ENCODE data around the gene EZH2.
A peak's percentile ranks its signal among the peaks of the same experiment; 100 is the strongest.

Gene EZH2

DNA sequence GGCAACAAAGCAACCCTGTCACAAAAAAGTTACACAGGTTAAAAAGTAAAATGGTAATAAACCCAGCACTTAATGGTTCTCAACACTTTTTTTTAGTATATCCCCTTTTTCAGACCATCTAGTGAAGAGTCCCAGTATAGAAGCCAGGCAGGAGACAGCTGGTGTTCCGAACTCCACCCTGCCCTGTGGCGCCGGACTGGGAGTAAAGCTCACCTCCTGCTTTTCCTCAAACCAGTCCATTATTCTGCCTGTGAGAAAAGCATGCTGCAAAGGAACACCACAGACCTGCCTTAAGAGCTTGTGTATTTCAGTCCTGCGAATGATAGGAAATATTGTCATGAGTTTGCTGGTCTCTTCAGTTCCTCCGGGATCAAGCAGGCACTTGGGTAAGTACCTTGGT lies 81.0 kb downstream of the EZH2 start:
- DNase-seq: no peak

DNA sequence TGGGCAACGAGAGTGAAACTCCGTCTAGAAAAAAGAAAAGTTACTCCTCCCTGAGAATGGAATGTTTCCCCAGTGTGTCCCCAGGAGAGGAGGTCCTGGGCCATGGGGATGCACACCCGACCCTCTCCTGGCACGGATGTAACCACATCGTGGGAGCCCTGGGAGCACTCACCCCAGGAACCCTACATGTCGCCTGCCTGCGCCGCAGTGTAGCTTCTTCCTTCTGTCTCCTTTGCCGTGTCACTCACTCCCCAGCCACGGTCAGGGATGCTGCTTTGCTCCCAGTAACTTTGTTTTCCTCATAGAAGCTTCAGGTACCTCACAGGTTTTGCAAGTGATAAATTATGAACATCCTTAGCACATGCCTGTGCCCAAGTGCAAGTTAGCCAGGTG lies 82.0 kb downstream of the EZH2 start:
- no peak for DNase-seq

DNA sequence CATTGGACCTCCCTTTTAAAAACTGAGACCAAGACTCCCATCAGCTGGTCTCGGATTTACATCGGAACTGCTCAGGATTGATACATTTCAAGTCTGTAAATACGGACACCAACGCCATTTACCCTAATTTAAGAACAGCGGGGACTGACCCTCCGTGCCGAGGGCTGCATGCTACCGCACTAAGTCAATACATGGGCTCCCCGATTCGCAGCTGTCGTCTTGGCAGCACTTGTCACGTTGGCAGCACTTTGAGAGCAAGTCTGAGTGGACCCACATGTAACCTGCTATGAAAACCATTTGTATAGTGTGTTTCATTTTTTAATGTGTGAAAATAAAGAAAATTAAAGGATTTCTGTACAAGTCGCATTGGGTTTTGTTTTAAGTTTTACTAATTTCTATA lies 83.4 kb downstream of the EZH2 start:
- no peak for DNase-seq

- no peak for DNase-seq
Measured at GRCh38 chr7:148799893-148800555, 84.1 kb downstream of the EZH2 start.

DNA sequence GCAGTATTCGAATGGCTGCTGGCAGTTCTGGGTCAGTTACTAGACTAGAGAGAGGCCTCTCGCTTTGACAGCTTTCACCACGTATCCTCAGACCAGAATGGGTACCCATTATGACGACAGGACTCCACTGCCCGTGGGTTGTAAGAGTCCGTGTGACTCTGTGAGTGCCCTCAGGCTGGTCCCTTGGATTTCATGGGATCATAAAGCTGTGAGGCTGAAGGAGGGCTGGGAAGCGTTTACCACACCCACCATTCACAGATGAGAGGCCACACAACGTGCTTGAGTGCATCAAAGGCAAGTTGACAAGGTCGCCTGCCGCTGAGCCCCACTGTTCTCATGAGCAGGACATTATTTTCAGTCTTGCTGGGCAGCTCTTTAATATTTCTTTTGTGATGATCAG lies 87.2 kb downstream of the EZH2 start:
- DNase-seq: no peak

DNA sequence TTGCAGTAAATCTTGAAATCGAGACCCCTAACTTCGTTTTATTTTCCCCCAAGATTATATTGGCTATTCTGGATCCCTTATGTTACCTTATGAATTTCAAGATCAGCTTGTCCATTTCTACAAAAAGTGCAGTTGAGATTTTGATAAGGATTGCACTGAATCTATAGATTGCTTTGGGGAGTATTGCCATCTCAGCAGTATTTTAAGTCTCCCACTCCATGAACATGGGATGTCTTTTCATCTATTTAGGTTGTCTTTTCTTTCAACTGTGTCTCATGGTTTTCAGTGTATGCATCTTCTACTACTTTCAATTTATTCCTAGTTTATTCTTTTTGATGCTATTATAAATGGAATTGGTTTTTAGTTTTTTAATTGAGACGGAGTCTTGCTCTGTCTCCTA lies 89.6 kb downstream of the EZH2 start:
- no peak for DNase-seq

DNA sequence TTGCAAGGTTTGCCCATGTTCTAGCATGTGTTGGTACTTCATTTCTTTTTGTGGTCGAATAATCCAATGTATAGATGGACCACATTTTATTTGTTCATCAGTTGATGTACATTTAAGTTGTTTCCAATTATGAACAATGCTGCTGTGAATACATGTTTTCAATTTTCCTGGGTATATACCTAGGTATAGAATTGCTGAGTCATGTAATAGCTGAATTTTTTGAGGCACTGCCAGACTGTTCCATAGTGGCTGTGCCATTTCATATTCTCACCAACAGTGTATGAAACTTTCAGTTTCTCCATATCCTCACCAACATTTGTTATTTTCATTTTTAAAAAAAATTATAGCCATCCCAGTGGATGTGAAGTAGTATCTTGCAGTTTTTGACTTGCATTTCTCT lies 90.5 kb downstream of the EZH2 start:
- no peak for DNase-seq

DNA sequence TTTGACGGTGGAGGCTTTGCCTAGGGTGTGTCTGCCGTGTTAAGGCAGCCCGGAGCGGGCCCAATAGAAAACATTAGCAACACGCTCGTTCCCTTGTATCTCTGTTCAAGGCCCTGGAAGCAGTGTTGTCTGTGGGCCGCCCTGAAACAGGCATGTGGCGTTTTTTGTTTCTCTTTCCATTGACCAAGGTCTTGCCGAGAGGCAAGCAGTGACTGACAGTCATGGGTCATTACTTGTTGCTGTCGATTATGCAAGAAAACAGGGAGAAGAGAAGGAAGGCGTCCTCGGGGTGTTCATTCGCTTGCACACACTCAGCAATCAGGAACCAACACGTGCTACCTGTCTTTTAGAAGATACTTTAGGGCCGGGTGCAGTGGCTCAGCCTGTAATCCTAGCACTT lies 92.5 kb downstream of the EZH2 start:
- DNase-seq: no peak

GRCh38 chr7:148790850-148791249 lies 93.2 kb downstream of the EZH2 start:
- DNase-seq: no peak

- DNase-seq: no peak
Measured at GRCh38 chr7:148790131-148790726, 93.9 kb downstream of the EZH2 start.

- DNase-seq: no peak
Measured at GRCh38 chr7:148789220-148789619, 94.9 kb downstream of the EZH2 start.

GRCh38 chr7:148787571-148788295 lies 96.4 kb downstream of the EZH2 start:
- DNase-seq: no peak

DNA sequence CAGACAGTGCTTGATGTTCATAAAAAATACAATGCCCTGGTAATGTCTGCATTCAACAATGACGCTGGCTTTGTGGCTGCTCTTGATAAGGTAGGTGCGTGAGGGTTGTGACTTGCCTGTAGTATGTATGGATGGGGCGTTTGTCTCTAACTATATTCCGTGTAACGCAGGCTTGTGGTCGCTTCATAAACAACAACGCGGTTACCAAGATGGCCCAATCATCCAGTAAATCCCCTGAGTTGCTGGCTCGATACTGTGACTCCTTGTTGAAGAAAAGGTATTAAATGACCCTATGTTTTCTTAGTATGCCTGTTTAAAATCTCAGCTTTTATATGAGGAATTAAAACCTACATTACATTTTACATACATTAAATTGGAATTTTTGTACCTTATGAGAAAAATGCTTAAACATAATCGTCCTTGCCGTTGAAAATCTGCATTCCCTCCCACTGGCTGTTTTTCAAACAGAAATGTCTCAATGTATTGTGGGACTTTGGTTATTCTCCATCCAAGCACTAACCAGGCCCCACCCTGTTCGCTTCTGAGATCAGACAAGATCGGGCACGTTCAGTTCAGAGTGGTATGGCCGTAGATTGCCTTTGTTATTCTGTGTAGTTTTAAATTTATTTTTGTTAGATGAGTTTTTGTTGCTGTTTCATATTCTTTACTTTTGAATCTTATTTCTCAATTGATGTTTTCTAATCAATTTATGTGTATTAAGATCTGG lies 100.1 kb downstream of the EZH2 start:
- DNase-seq: no peak

DNA sequence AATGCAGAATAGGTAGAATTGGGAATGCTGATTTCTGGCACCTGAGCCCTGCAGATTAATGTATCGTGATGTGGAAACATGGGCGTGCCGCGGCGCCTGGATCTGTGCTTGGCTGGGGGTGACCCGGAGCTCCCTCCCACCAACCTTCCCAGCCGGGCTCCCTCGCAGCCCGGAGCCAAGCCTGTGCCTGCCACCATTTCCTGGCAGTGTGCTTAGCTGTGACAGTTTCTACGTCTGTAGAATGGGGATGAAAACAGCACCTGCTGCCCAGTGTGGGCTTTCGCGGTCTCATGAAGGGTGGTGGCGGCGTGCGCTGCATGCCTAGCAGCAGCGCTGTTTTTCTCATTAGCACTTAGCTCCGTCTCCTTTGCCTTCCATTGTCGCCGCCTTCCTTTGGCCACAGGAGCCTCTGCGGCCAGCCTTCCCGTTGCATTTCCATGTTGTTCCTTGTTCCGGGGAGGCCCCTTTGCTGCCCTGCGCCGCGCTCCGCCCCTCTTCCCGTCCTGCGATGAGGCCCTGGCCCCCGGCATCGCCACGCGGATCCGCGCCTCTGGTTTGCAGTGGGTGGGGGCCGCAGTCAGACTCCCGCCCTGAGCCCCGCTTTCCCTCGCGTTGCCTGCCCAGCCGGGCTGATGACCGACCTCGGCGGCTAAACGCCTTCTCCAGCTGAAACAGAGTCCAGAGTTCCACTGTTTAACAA lies 101.2 kb downstream of the EZH2 start:
- no peak for DNase-seq

DNA sequence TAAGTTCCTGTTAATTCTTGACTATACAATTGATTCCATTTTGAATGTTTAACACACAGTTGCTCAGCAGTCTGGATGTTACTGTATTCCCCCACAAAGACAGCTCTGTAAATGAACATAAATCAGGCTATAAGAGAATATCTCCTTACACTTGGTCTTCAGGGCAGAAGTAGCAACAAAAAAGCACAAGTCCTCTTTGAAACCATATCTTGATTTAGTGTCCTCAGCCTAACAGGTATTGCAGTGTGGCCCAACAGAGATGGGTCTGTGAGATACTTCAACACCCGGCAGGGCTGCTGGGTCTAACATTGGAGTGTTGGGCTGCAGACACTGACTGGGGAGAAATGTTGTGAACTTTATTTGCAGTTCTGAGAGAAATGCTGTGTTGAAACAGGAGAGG lies 109.6 kb downstream of the EZH2 start:
- no peak for DNase-seq

- DNase-seq: peak; percentile 63
Measured at GRCh38 chr7:148773334-148773733, 110.8 kb downstream of the EZH2 start.

- peak; percentile 98 for DNase-seq
Measured at GRCh38 chr7:148772297-148773089, 111.6 kb downstream of the EZH2 start.

DNA sequence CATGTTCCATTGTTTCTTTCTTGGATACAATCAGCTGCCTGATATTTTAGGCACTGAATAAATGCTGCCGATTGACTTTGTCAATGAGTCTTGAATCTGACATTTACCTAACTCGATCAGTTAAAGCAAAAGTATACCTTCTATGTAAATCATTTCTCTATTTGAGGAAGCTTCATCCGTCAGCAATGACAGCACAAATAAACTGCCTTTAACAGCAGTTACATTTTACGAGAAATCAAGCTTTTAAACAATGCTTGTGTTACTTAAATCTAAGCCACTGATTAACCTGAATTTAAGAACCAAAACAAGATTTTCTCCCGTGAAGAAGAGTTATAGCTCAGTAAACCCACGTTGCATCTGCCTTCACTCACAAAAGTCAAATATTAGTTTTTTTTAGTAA lies 114.1 kb downstream of the EZH2 start:
- DNase-seq: no peak

DNA sequence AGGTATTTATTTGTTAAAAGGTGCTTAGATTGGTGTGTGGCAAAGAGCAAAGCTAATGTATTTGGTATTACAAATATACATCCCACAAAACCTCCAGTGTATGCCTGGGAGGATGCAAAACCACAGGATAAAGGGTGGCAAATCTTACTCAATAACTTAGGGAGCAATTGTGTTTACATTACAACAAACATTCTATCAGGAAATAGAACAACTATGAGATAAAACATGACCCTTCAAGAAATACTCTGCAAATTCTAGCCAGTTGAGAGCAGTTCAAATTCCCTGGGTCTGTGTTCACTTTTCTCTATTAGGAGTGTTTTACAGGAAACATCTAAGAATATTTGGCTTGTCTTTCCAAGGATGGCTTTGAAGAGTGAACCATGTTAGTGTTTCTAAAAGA lies 120.5 kb downstream of the EZH2 start:
- DNase-seq: no peak

DNA sequence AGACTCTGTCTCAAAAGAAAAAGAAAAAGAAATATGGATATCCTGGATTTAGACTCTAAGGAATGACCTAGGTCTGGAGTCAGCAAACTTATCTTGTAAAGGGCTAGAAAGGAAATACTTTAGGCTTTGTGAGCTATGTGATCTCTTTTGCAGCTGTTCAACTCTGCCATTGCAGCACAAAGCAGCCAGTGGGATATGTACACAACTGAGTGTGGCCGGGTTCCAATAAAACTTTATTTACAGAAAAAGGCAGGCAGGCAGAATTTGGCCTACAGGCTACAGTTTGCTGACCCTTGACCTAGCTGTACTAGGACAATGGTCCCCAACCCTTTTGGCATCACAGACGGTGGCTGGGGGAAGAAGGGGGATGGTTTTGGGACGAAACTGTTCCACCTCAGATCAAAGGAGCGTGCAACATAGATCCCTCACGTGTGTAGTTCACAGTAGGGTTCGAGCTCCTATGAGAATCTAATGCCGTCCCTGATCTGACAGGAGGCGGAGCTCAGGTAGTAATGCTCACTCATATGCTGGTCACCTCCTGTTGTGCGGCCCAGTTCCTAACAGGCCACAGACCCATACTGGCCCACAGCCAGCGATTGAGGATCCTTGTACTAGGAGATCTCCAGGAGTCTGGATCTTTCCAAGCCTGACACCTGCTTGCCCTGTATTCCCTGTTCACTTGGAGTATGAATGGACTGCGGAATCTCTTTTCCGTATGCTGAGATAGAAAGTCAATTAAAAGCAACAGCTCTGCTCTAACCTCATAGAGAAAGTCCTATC lies 122.4 kb downstream of the EZH2 start:
- DNase-seq: no peak
